SK-N-MC (cell line): ENCODE data around the gene PTBP2.

Experiments used
- EZH2 ChIP-seq: fragments of 200-600 bp; sonication (generic); IDR thresholded peaks from one replicate; pipeline ENCODE4 v1.6.1; 2017; ENCODE audit warnings: antibody characterized with exemption
- POLR2AphosphoS5 ChIP-seq: IDR thresholded peaks from 2 replicates; pipeline ENCODE4 v1.6.1; 2012; ENCODE audit warnings: mild to moderate bottlenecking, low read depth, low read length, borderline replicate concordance

DNA sequence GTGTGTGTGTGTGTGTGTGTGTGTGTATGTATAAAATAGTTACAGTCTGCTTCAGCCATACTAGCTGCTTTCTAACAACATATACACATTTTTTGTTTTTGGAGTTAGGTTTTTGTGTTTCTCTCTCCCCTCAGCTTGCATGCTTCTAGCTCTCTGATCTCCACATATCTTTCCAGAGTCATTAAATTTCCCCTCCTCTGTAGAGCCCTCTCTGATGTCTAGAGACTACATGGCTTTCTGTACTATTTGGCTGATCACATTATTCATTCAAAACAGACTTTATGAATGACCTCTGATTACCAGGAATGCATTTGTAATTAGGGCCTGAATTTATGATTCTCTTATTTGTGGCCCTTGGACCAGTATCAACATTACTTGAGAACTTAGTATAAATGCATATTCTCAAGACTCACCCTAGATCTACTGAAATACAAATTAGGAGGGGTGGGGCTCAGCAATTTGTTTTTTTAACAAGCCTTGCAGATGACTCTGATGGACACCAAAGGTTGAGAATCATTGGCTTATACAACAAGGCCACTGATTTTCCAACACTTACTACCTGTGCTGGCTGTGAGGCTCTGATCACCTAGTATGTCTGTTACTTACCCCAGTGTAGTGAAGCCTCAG, 104.5 kb downstream of the PTBP2 start:
- no peak for TF ChIP-seq EZH2
- TF ChIP-seq POLR2AphosphoS5: no peak
